GM12864 (cell line): Measurements from ENCODE around the gene PLCD4.

Source experiments
- DNase-seq: peaks from one replicate; pipeline ENCODE4 v3.0.0-alpha.2; 2011; ENCODE audit warnings: low read depth
- H3K4me3 ChIP-seq: 2 replicates; pipeline ENCODE4 v1.5.1; 2011; ENCODE audit warnings: mild to moderate bottlenecking, low read depth, low read length, control low read depth
- TF ChIP-seq, protein P1 (sequence below): IDR thresholded peaks from 2 replicates; pipeline ENCODE4 v1.5.1; 2011; ENCODE audit warnings: low read depth, mild to moderate bottlenecking, moderate library complexity, low read length, control low read depth, inconsistent platforms; ENCODE audit errors: missing control alignments

Gene PLCD4

DNA sequence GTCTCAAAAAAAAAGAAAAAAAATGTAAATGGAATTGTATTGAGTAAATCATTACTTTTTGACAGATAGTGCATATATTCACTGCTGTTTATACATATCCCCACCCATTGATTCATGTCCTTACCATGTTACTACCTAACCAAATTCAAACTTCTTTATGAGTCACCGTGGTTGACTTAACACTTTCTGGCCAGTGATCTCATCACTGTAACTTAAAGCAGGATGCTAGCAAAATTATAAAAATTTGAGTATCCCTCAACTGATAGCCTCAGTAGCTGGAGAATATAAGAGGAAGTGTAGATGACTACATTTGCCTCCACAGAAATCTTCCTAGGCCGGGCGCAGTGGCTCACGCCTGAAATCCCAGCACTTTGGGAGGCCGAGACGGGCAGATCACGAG, 25.6 kb upstream of the PLCD4 start:
- no peak for DNase-seq

DNA sequence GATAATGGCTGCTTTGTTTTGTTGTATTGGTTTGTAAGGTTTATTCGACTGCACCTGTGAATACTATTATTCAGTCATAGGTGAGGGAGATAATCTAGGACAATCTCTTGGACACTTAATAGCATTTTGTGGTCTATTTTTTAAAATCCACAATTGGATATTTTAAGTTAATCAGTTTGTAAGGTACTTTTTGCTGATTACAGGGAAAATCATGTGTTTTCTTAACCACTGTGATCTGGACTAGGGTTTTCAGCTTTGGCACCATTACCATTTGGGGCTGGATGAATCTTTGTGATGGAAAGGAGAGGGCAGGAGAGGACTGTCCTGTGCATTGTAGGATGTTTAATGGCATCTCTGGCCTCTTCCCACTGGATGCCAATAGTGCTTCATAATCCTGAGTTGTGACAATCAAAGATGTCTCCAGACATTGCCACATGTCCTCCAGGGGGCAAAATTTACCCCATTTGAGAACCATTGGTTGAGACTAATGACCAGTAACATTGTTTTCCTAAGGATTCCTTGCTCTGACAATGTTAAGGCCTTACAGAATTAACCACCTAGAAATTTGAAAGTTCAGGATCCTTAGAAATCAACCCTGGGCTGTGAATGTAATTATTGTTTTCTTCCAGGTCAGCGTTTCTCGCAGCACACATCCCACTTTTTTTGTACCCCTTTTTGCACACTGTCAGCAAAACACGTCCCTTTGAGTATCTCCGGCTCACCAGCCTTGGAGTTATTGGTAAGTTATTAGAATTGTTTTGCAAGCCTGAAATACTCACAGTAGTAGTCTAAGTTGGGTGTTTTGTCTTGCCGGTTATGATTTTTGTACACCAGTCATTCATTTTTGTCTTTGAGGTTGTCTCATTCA, 23.5 kb upstream of the PLCD4 start:
- H3K4me3 ChIP-seq, result no peak overlapping the region
- TF ChIP-seq, protein P1, sequence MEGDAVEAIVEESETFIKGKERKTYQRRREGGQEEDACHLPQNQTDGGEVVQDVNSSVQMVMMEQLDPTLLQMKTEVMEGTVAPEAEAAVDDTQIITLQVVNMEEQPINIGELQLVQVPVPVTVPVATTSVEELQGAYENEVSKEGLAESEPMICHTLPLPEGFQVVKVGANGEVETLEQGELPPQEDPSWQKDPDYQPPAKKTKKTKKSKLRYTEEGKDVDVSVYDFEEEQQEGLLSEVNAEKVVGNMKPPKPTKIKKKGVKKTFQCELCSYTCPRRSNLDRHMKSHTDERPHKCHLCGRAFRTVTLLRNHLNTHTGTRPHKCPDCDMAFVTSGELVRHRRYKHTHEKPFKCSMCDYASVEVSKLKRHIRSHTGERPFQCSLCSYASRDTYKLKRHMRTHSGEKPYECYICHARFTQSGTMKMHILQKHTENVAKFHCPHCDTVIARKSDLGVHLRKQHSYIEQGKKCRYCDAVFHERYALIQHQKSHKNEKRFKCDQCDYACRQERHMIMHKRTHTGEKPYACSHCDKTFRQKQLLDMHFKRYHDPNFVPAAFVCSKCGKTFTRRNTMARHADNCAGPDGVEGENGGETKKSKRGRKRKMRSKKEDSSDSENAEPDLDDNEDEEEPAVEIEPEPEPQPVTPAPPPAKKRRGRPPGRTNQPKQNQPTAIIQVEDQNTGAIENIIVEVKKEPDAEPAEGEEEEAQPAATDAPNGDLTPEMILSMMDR, result no peak
- no peak for DNase-seq

More for the DNA sequence above, 25.6 kb upstream of the PLCD4 start:
- H3K4me3 ChIP-seq, result no peak overlapping the region
- TF ChIP-seq, protein P1, result no peak

DNA sequence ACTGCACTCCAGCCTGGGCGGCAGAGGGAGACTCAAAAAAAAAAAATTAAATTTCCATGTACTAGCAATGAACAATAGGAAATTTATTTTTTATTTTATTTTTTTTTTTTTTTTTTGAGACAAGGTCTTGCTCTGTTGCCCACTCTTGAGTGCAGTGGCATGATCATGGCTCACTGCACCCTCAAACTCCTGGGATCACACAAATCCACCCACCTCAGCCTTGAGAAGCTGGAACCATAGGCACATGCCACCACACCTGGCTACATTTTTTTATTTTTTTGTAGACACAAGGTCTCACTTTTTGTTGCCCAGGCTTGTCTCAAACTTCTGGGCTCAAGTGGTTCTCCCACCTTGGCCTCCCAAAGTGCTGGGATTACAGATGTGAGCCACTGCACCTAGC, 22.2 kb upstream of the PLCD4 start:
- no peak overlapping the region for H3K4me3 ChIP-seq
- TF ChIP-seq, protein P1, result no peak
- no peak for DNase-seq

DNA sequence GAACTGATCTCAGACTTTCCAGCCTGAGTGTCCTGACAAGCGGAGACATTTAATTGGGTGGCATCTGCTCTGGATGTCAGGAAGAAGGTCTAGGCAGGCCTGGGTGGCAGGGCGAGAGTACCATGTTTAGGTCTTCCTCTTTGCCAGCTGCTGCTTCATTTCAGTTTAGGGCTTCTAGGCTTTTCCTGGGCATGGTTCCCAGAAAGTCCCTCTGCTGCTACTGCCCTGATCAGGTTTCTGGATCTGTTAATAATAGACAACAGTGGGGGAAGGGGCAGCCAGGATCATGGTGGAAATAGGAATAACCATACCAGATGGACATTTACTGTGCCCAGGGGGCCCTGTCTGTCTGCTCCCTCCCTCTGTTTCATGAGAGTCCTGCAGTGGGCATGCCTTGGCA, 2.3 kb upstream of the PLCD4 start:
- H3K4me3 ChIP-seq, result no peak overlapping the region
- TF ChIP-seq, protein P1, result no peak
- DNase-seq, result no peak

DNA sequence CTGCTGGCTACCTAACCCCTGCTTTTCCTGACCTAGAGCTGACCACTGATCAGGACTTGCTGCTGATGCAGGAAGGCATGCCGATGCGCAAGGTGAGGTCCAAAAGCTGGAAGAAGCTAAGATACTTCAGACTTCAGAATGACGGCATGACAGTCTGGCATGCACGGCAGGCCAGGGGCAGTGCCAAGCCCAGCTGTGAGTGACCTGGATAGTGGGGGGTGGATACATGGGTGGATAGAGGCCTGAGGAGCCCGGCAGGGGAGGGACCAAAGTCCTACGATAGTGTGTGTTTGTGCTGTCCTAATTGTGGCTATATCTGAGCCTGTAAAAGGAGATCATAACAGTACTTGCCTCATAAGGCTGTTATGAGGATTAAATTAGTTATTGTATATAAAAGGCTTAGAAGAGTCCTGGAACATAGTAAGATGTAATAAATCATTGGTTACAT, 8.2 kb downstream of the PLCD4 start:
- DNase-seq, result no peak
- TF ChIP-seq, protein P1, result no peak
- no peak overlapping the region for H3K4me3 ChIP-seq

DNA sequence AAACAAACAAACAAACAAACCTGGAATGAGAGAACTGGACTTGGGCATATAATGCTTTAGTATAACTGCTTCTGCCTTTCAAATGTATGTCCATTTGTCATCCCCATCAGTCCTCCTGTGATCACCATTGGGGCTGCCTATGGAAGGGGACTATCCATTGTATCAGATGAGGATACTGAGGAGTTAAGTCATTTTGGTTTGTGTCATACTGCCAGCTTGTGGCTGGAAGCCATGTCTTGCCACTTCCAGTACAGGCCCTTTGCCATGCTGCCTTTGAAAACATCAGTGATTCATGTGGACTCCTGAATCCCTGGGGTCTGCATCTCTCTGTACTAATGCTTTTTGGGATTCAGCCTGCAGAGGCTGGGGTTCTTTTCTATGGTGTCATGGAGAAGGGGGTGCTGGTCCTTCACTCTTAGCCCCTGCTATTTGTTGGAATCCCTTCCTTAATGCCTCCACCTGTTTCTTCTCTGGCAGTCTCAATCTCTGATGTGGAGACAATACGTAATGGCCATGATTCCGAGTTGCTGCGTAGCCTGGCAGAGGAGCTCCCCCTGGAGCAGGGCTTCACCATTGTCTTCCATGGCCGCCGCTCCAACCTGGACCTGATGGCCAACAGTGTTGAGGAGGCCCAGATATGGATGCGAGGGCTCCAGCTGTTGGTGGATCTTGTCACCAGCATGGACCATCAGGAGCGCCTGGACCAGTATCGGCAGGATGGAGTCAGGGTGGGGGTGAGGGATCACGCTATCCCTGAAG, 10.6 kb downstream of the PLCD4 start:
- DNase-seq, result no peak
- TF ChIP-seq, protein P1, result peak; percentile 27
- no peak overlapping the region for H3K4me3 ChIP-seq
